PC-9 (cell line): ENCODE results near the gene PPP2R3A. TPM values are rescaled to one million over a fixed set of nuclear protein-coding genes. Genes with fewer than 3 reads are reported as not detected.
A peak's percentile ranks its signal among the peaks of the same experiment; 100 is the strongest.

ENCODE experiments used
- BruUV-seq: library from RNA; stranded (reverse); fragments of 400-500 nt; replicated peaks from 2 replicates; lab custom pipeline; 2021; lab: Mats Ljungman, UMichigan
- CTCF ChIA-PET: fragments of 300-600 bp; sonication (Branson Sonifier 250); formaldehyde crosslinking; loops from one replicate; lab custom pipeline; 2022; ENCODE audit warnings: antibody characterized with exemption; lab: Charles Lee
- POLR2A ChIA-PET: fragments of 300-600 bp; sonication (Branson Sonifier 250); formaldehyde crosslinking; loops from one replicate; lab custom pipeline; 2022; ENCODE audit warnings: antibody characterized with exemption; ENCODE audit not compliant: unreplicated experiment; lab: Charles Lee
- DNase-seq, 2 experiments: peaks; one replicate each; pipeline versions ENCODE4 v3.0.0 to v3.0.0-alpha.2; 2015 to 2022; ENCODE audit warnings: mixed read lengths in 1 of 2
- H2AFZ ChIP-seq: fragments of 200-600 bp; sonication (generic); 2 replicates; pipeline ENCODE4 v1.8.1; 2017; ENCODE audit warnings: antibody characterized with exemption
- H3F3A ChIP-seq: fragments of 200-600 bp; sonication (generic); 2 replicates; pipeline ENCODE4 v1.8.1; 2017; ENCODE audit warnings: antibody characterized with exemption, mild to moderate bottlenecking, low read depth; ENCODE audit not compliant: insufficient read depth
- H3K27ac ChIP-seq: fragments of 200-600 bp; sonication (generic); 2 replicates; pipeline ENCODE4 v1.6.1; 2016; ENCODE audit warnings: mixed run types
- H3K27me3 ChIP-seq: fragments of 200-600 bp; sonication (generic); 2 replicates; pipeline ENCODE4 v1.6.1; 2016; ENCODE audit warnings: low read depth, mixed run types; ENCODE audit not compliant: insufficient read depth
- H3K36me3 ChIP-seq: fragments of 200-600 bp; sonication (generic); 2 replicates; pipeline ENCODE4 v1.6.1; 2016; ENCODE audit warnings: low read depth, mixed run types
- H3K4me1 ChIP-seq: fragments of 200-600 bp; sonication (generic); replicated peaks from 2 replicates; pipeline ENCODE4 v1.6.1; 2016; ENCODE audit warnings: mixed run types; ENCODE audit not compliant: insufficient read depth
- H3K4me2 ChIP-seq: fragments of 200-600 bp; sonication (generic); 2 replicates; pipeline ENCODE4 v1.6.1; 2017; ENCODE audit warnings: mixed run types
- H3K4me3 ChIP-seq: fragments of 200-600 bp; sonication (generic); 2 replicates; pipeline ENCODE4 v1.6.1; 2016; ENCODE audit warnings: mixed run types
- H3K79me2 ChIP-seq: fragments of 200-600 bp; sonication (generic); 2 replicates; pipeline ENCODE4 v1.6.1; 2017; ENCODE audit warnings: low read depth, mixed run types
- H3K9me2 ChIP-seq: fragments of 200-600 bp; sonication (generic); 2 replicates; pipeline ENCODE4 v1.8.1; 2017; ENCODE audit warnings: mild to moderate bottlenecking; ENCODE audit not compliant: insufficient read depth
- H3K9me3 ChIP-seq: fragments of 200-600 bp; sonication (generic); 2 replicates; pipeline ENCODE4 v1.8.1; 2016; ENCODE audit warnings: low read depth; ENCODE audit not compliant: insufficient read depth
- H4K20me1 ChIP-seq: fragments of 200-600 bp; sonication (generic); 2 replicates; pipeline ENCODE4 v1.8.1; 2017; ENCODE audit not compliant: insufficient read depth
- EZH2 ChIP-seq: fragments of 200-600 bp; sonication (generic); IDR thresholded peaks from 2 replicates; pipeline ENCODE4 v1.8.0; 2017; ENCODE audit warnings: antibody characterized with exemption, low read depth
- intact Hi-C: fragments of 100-400 bp; cut with micrococcal nuclease; formaldehyde crosslinking; loops from one replicate; pipeline ENCODE4 v1.10.0; 2022; ENCODE audit not compliant: unreplicated experiment
- total RNA-seq: library from RNA; stranded (reverse); gene quantifications from 2 replicates; pipeline ENCODE4 v1.2.3, GENCODE V29; 2021
- TF ChIP-seq, protein P1 (sequence below): fragments of 200-600 bp; sonication (generic); conservative IDR thresholded peaks from 2 replicates; pipeline ENCODE4 v1.6.1; 2017; ENCODE audit warnings: mixed run types, antibody characterized with exemption, mild to moderate bottlenecking, moderate library complexity

PPP2R3A gene
- total RNA-seq, 1 experiment from 2014 or later, result 42.6 TPM

DNA sequence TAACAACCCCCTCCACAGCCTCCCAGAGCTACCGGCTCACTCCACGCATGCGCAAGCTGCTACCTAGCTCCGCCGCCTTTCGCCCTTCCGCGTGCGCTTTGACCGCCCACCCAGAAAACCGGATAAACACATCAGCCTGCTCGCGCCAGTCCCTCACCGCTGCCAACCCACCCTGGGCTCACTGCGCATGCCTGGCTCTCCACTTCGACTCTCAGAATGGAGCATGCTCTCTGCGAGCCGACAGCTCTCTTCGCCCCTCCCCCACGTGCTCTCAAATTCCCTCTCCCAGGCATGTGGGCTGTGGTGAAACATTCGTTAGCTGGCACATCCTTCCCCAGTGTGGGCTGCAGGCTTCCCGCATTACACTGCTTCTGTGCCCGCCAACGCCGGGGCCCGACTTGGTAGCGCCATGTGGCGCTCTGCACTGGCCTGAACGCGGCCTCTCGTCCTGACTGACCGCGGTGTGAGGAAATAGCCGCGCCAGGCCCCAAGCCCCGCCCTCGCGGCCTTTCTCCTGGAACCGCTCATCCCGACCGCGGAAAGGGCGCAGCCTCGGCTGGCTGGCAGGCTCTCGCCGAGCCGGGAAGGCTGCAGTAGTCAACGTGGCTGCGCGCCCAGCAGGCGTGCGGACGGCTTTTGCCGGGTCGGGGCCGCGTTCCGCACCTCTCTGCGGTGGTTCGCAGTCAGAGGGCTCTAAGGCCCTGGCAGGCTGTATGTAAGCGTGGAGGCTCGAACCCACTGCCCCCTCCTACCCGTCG is 231.1 kb downstream of the PPP2R3A start:
- peaks cover 30% of the 10 kb centered on the region for H3K4me1 ChIP-seq
- H3F3A ChIP-seq, result peaks cover 16% of the 10 kb centered on the region
- H3K9me2 ChIP-seq, result no peaks in the 10 kb centered on the region
- ChIA-PET POLR2A (interaction anchor here (0.5 to 1.0 kb wide), 13 partner anchors 10 to 798 kb away, joined by 3 to 30 read pairs (median 6); partner anchors contain the start of gene NCK1), CTCF (interaction anchor here (0.6 to 1.4 kb wide), 3 partner anchors 53 to 556 kb away, joined by 3 to 4 read pairs (median 3); partner anchors contain the start of gene STAG1)
- peak overlapping the region; percentile 86 for H2AFZ ChIP-seq
- BruUV-seq, result no TSS peak
- peaks cover 48% of the 10 kb centered on the region for H3K79me2 ChIP-seq
- 0 out of 2 replicates have a peak, but pooled peaks cover 6% of the 10 kb centered on the region for H3K9me3 ChIP-seq
- H3K4me2 ChIP-seq, result peak overlapping the region; percentile 97
- H3K27me3 ChIP-seq, result no peaks in the 10 kb centered on the region
- peak overlapping the region; percentile 84 for H3K4me3 ChIP-seq
- DNase-seq, result peak; percentile 97 to 100
- peaks cover 37% of the 10 kb centered on the region for H4K20me1 ChIP-seq
- 0 out of 2 replicates have a peak, but pooled peaks cover 4% of the 10 kb centered on the region for H3K36me3 ChIP-seq
- TF ChIP-seq EZH2, result no peak
- TF ChIP-seq, protein P1, sequence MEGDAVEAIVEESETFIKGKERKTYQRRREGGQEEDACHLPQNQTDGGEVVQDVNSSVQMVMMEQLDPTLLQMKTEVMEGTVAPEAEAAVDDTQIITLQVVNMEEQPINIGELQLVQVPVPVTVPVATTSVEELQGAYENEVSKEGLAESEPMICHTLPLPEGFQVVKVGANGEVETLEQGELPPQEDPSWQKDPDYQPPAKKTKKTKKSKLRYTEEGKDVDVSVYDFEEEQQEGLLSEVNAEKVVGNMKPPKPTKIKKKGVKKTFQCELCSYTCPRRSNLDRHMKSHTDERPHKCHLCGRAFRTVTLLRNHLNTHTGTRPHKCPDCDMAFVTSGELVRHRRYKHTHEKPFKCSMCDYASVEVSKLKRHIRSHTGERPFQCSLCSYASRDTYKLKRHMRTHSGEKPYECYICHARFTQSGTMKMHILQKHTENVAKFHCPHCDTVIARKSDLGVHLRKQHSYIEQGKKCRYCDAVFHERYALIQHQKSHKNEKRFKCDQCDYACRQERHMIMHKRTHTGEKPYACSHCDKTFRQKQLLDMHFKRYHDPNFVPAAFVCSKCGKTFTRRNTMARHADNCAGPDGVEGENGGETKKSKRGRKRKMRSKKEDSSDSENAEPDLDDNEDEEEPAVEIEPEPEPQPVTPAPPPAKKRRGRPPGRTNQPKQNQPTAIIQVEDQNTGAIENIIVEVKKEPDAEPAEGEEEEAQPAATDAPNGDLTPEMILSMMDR, result no peak
- peak overlapping the region; percentile 95 for H3K27ac ChIP-seq
- intact Hi-C loops, result loop anchor here (1.0 to 10.0 kb wide), 7 partner anchors 44 to 556 kb away; partner anchors contain the start of genes PCCB and STAG1

DNA sequence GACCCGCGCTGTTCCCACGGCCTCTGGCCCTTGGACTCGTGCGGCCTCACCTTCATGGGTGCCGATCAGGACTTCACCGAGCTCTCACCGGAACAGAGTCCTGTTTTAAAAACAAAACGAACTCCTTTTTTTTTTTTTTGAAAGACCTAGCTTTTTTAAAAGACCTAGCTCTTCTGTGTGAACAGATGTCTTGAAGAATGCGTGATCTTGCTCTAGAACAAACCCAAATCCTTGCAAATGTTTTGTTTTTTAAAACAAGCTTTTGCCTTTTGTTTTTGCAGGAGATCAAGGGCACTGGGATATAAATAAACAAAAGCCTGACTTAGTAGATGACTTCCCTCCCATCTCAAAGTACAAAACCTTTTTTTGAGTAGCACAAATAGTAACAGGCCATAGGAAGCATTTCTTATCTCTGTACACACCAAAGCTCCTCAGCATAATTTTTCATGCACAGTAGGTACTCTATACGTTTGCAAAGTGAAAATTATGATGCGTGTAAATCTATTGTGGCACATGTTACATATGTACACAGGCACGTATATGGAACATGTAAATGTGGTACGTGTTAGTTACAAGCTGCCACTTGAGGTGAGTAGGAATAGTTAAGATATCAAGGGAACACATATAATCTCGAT is 231.7 kb downstream of the PPP2R3A start:
- peaks cover 16% of the 10 kb centered on the region for H3F3A ChIP-seq
- H2AFZ ChIP-seq, result peak overlapping the region; percentile 86
- POLR2A ChIA-PET, result interaction anchor here (0.6 to 0.7 kb wide), 4 partner anchors 100 to 523 kb away, joined by 4 to 13 read pairs (median 6); no protein-coding TSS in a partner anchor
- no peak for TF ChIP-seq EZH2
- TF ChIP-seq, protein P1, result no peak
- H3K4me2 ChIP-seq, result peak overlapping the region; percentile 97
- peaks cover 23% of the 10 kb centered on the region for H3K4me1 ChIP-seq
- H3K27ac ChIP-seq, result peak overlapping the region; percentile 95
- 0 out of 2 replicates have a peak, but pooled peaks cover 6% of the 10 kb centered on the region for H3K9me3 ChIP-seq
- H3K36me3 ChIP-seq, result 0 out of 2 replicates have a peak, but pooled peaks cover 4% of the 10 kb centered on the region
- peak overlapping the region; percentile 84 for H3K4me3 ChIP-seq
- BruUV-seq, result TSS peak; percentile 85
- H3K27me3 ChIP-seq, result no peaks in the 10 kb centered on the region
- intact Hi-C loops, result loop anchor here (2.0 to 10.0 kb wide), 5 partner anchors 45 to 556 kb away; partner anchors contain the start of gene STAG1
- CTCF ChIA-PET, result interaction anchor here (0.6 to 1.4 kb wide), 6 partner anchors 44 to 555 kb away, joined by 3 to 5 read pairs (median 3); partner anchors contain the start of gene STAG1
- peaks cover 30% of the 10 kb centered on the region for H4K20me1 ChIP-seq
- no peak for DNase-seq
- H3K9me2 ChIP-seq, result no peaks in the 10 kb centered on the region
- peaks cover 41% of the 10 kb centered on the region for H3K79me2 ChIP-seq

Other genes starting within 250 kb of the PPP2R3A start
- gene MSL2, start 230.6 kb downstream of the PPP2R3A start, total RNA-seq, result 31.1 and 34.1 TPM in 2 replicates